ENCODE results near the gene NCKAP5. TPM values are rescaled to one million over a fixed set of nuclear protein-coding genes. Genes with fewer than 3 reads are reported as not detected.

NCKAP5 gene
- total and polyA plus RNA-seq, 2 donors (not counting 1 experiment from before 2014, with no cell fraction given): not detected

- H3K27me3 Mint-ChIP-seq: peaks cover 19% of the 10 kb centered on the region
- H3K27ac Mint-ChIP-seq: no peak overlapping the region
- no peaks in the 10 kb centered on the region for H3K9me3 ChIP-seq (ENCODE audit: control extremely low read depth in 1 of 3, control insufficient read depth in 2 of 3, insufficient read depth in 1 of 3, low read length in 2 of 3)
- H4K20me1 ChIP-seq (ENCODE audit: control insufficient read depth, insufficient read depth, low read length, poor library complexity, severe bottlenecking): no peaks in the 10 kb centered on the region
- no peaks in the 10 kb centered on the region for H3K4me1 Mint-ChIP-seq
- H3K9ac ChIP-seq (ENCODE audit: low read length): no peak overlapping the region
- H3K27me3 ChIP-seq (replicated peaks in 1 of 4; ENCODE audit: control extremely low read depth in 1 of 4, control insufficient read depth in 3 of 4, insufficient read depth in 4 of 4, low read length in 3 of 4): peaks cover 0 to 7% (median 0%) of the 10 kb centered on the region in 4 experiments
- H3K36me3 ChIP-seq (replicated peaks in 1 of 2; ENCODE audit: control extremely low read depth in 1 of 2, control insufficient read depth in 1 of 2, extremely low read depth in 1 of 2, insufficient read depth in 2 of 2, low read length in 1 of 2): no peaks in the 10 kb centered on the region
- no peak overlapping the region for H3K27ac ChIP-seq (ENCODE audit: low read length in 2 of 2)
- no CpG with 5 or more reads among the region's 5 CpGs for WGBS (ENCODE audit: insufficient coverage)
- ChIA-PET CTCF (interaction anchor here (1.0 kb wide), 1 partner anchor 9 kb away, joined by 3 read pairs; no protein-coding TSS in a partner anchor), POLR2A (no interaction called here)
- H3K4me3 Mint-ChIP-seq: no peak overlapping the region
- TF ChIP-seq CTCF (IDR thresholded peaks at IDR 0.05): no peak
- TF ChIP-seq EZH2 (IDR thresholded peaks at IDR 0.05; ENCODE audit: borderline replicate concordance, insufficient read depth, low read depth, low read length, poor library complexity, severe bottlenecking): no peak
- DNase-seq (no peak), ATAC-seq (ENCODE audit: low read depth) (no peak)
- H3K9me3 Mint-ChIP-seq (ENCODE audit: insufficient read depth): no peaks in the 10 kb centered on the region
- no peak overlapping the region for H2AFZ ChIP-seq (ENCODE audit: insufficient read depth, low read depth, low read length, poor library complexity, severe bottlenecking)
- H3K4me2 ChIP-seq (replicated peaks; ENCODE audit: low read depth, low read length, poor library complexity, severe bottlenecking): no peak overlapping the region
- no peaks in the 10 kb centered on the region for H3K79me2 ChIP-seq (ENCODE audit: control insufficient read depth, insufficient read depth, low read length)
- H3K4me1 ChIP-seq (ENCODE audit: control insufficient read depth in 2 of 2, insufficient read depth in 2 of 2, low read length in 2 of 2): no peaks in the 10 kb centered on the region
- intact Hi-C loops (cut with micrococcal nuclease): no loop called here
- no peak overlapping the region for H3K4me3 ChIP-seq (ENCODE audit: control extremely low read depth in 1 of 5, extremely low read depth in 1 of 5, insufficient read depth in 1 of 5, low read depth in 2 of 5, low read length in 4 of 5)
These were observed 890.6 kb downstream of the NCKAP5 start for GRCh38 chr2:132677661-132678060.

- Mint-ChIP-seq H3K9me3 (ENCODE audit: insufficient read depth) (no peaks in the 10 kb centered on the region), H3K27ac (no peak overlapping the region), H3K4me1 (no peaks in the 10 kb centered on the region), H3K4me3 (no peak overlapping the region), H3K27me3 (peaks cover 23% of the 10 kb centered on the region)
- DNase-seq: no peak
- Histone ChIP-seq H3K36me3 (replicated peaks in 1 of 2; ENCODE audit: control extremely low read depth in 1 of 2, control insufficient read depth in 1 of 2, extremely low read depth in 1 of 2, insufficient read depth in 2 of 2, low read length in 1 of 2) (no peaks in the 10 kb centered on the region), H3K9ac (ENCODE audit: low read length) (no peak overlapping the region), H3K27me3 (replicated peaks in 1 of 4; ENCODE audit: control extremely low read depth in 1 of 4, control insufficient read depth in 3 of 4, insufficient read depth in 4 of 4, low read length in 3 of 4) (peaks cover 0 to 9% (median 0%) of the 10 kb centered on the region in 4 experiments), H3K4me1 (ENCODE audit: control insufficient read depth in 2 of 2, insufficient read depth in 2 of 2, low read length in 2 of 2) (no peaks in the 10 kb centered on the region), H3K27ac (ENCODE audit: low read length in 2 of 2) (no peak overlapping the region), H3K4me3 (ENCODE audit: control extremely low read depth in 1 of 5, extremely low read depth in 1 of 5, insufficient read depth in 1 of 5, low read depth in 2 of 5, low read length in 4 of 5) (no peak overlapping the region), H4K20me1 (ENCODE audit: control insufficient read depth, insufficient read depth, low read length, poor library complexity, severe bottlenecking) (no peaks in the 10 kb centered on the region), H3K4me2 (replicated peaks; ENCODE audit: low read depth, low read length, poor library complexity, severe bottlenecking) (no peak overlapping the region), H3K9me3 (ENCODE audit: control extremely low read depth in 1 of 3, control insufficient read depth in 2 of 3, insufficient read depth in 1 of 3, low read length in 2 of 3) (no peaks in the 10 kb centered on the region), H3K79me2 (ENCODE audit: control insufficient read depth, insufficient read depth, low read length) (no peaks in the 10 kb centered on the region), H2AFZ (ENCODE audit: insufficient read depth, low read depth, low read length, poor library complexity, severe bottlenecking) (no peak overlapping the region)
- intact Hi-C loops (cut with micrococcal nuclease): no loop called here
- no CpG with 5 or more reads among the region's 2 CpGs for WGBS (ENCODE audit: insufficient coverage)
- no peak for ATAC-seq (ENCODE audit: low read depth)
- ChIA-PET CTCF (interaction anchor here (1.0 kb wide), 1 partner anchor 130 kb away, joined by 3 read pairs; no protein-coding TSS in a partner anchor), POLR2A (no interaction called here)
- TF ChIP-seq EZH2 (IDR thresholded peaks at IDR 0.05; ENCODE audit: borderline replicate concordance, insufficient read depth, low read depth, low read length, poor library complexity, severe bottlenecking) (no peak), CTCF (IDR thresholded peaks at IDR 0.05) (no peak)
These were observed 891.3 kb downstream of the NCKAP5 start for GRCh38 chr2:132676999-132677398.
